ENCODE results near the gene CCDC13.

- no peak for TF ChIP-seq CTCF (IDR thresholded peaks at IDR 0.05)
- TF ChIP-seq POLR2A (IDR thresholded peaks at IDR 0.05): no peak
Measured at GRCh38 chr3:42728056-42728455, 45.0 kb downstream of the CCDC13 start.
